Activated B cell treated with CpG ODN at 0.5 μM for 24 hours (primary cell): ENCODE data around the gene IST1. TPM values are rescaled to one million over a fixed set of nuclear protein-coding genes. Genes with fewer than 3 reads are reported as not detected.

Experiments used
- ATAC-seq: fragments of 200-7000 bp; cut with Tn5 transposase; one replicate; pipeline ENCODE4 v1.10.0; 2021; ENCODE audit warnings: low read depth, mild to moderate bottlenecking, moderate library complexity
- CTCF ChIA-PET: fragments of 350-600 bp; sonication (Branson Sonifier 250); formaldehyde crosslinking; loops from one replicate; lab custom pipeline; 2021; ENCODE audit warnings: antibody characterized with exemption; lab: Charles Lee
- POLR2A ChIA-PET: fragments of 350-600 bp; sonication (Branson Sonifier 250); formaldehyde crosslinking; loops from one replicate; lab custom pipeline; 2021; ENCODE audit warnings: antibody characterized with exemption; lab: Charles Lee
- DNase-seq: peaks from one replicate; pipeline ENCODE4 v3.0.0; 2022
- H3K27ac Mint-ChIP-seq: one replicate; pipeline ENCODE4 v1.8.0; 2020; ENCODE audit warnings: mixed read lengths
- H3K27me3 Mint-ChIP-seq: one replicate; pipeline ENCODE4 v1.8.0; 2021; ENCODE audit warnings: mixed read lengths
- H3K36me3 Mint-ChIP-seq: one replicate; pipeline ENCODE4 v1.8.0; 2021; ENCODE audit warnings: low read depth, mixed read lengths
- H3K4me1 Mint-ChIP-seq: one replicate; pipeline ENCODE4 v1.8.0; 2021; ENCODE audit warnings: mixed read lengths
- H3K4me3 Mint-ChIP-seq: one replicate; pipeline ENCODE4 v1.8.0; 2020; ENCODE audit warnings: mild to moderate bottlenecking, mixed read lengths
- H3K9me3 Mint-ChIP-seq: one replicate; pipeline ENCODE4 v1.8.0; 2020; ENCODE audit warnings: mixed read lengths
- intact Hi-C: fragments of 100-400 bp; cut with micrococcal nuclease; formaldehyde crosslinking; loops from one replicate; pipeline ENCODE4 v1.15.1; 2024
- total RNA-seq: library from RNA; stranded (reverse); gene quantifications from 2 replicates; pipeline ENCODE4 v1.2.3, GENCODE V29; 2022
- TF ChIP-seq, protein P1 (sequence below): fragments of 200-600 bp; IDR thresholded peaks from one replicate; pipeline ENCODE4 v1.8.0; 2022; ENCODE audit warnings: antibody characterized with exemption, mild to moderate bottlenecking

The IST1 gene
- total RNA-seq, 1 donor from 2014 or later = 206 TPM

GRCh38 chr16:71848622-71849021 is 46.7 kb upstream of the IST1 start:
- ChIA-PET CTCF (no interaction called here), POLR2A (no interaction called here)
- Mint-ChIP-seq H3K4me3 (no peak overlapping the region), H3K27me3 (no peaks in the 10 kb centered on the region), H3K9me3 (no peaks in the 10 kb centered on the region), H3K27ac (no peak overlapping the region), H3K36me3 (peaks cover 54% of the 10 kb centered on the region), H3K4me1 (peaks cover 50% of the 10 kb centered on the region)
- DNase-seq (no peak), ATAC-seq (no peak)
- TF ChIP-seq, protein P1, sequence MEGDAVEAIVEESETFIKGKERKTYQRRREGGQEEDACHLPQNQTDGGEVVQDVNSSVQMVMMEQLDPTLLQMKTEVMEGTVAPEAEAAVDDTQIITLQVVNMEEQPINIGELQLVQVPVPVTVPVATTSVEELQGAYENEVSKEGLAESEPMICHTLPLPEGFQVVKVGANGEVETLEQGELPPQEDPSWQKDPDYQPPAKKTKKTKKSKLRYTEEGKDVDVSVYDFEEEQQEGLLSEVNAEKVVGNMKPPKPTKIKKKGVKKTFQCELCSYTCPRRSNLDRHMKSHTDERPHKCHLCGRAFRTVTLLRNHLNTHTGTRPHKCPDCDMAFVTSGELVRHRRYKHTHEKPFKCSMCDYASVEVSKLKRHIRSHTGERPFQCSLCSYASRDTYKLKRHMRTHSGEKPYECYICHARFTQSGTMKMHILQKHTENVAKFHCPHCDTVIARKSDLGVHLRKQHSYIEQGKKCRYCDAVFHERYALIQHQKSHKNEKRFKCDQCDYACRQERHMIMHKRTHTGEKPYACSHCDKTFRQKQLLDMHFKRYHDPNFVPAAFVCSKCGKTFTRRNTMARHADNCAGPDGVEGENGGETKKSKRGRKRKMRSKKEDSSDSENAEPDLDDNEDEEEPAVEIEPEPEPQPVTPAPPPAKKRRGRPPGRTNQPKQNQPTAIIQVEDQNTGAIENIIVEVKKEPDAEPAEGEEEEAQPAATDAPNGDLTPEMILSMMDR = no peak
- intact Hi-C loops = loop anchor here (1.0 kb wide), 1 partner anchor 9 kb away; no protein-coding TSS in a partner anchor

- POLR2A ChIA-PET = interaction anchor here (0.6 to 2.4 kb wide), 4 partner anchors 8 to 43 kb away, joined by 3 to 12 read pairs (median 4); partner anchors contain the start of gene AP1G1
- Mint-ChIP-seq H3K36me3 (peaks cover 66% of the 10 kb centered on the region), H3K4me3 (no peak overlapping the region), H3K27me3 (no peaks in the 10 kb centered on the region), H3K9me3 (no peaks in the 10 kb centered on the region), H3K4me1 (peaks cover 56% of the 10 kb centered on the region), H3K27ac (no peak overlapping the region)
- ATAC-seq (no peak), DNase-seq (no peak)
- TF ChIP-seq, protein P1 = no peak
- CTCF ChIA-PET = no interaction called here
- intact Hi-C loops = no loop called here
Measured at GRCh38 chr16:71851746-71852145, 43.6 kb upstream of the IST1 start.

- ChIA-PET CTCF (no interaction called here), POLR2A (interaction anchor here (0.6 to 2.4 kb wide), 7 partner anchors 8 to 52 kb away, joined by 3 to 12 read pairs (median 4); partner anchors contain the start of genes AP1G1 and IST1)
Measured at GRCh38 chr16:71852158-71852557, 43.2 kb upstream of the IST1 start.

GRCh38 chr16:71852561-71852960 is 42.8 kb upstream of the IST1 start:
- CTCF ChIA-PET = no interaction called here
- H3K4me3 Mint-ChIP-seq = no peak overlapping the region

More at GRCh38 chr16:71852158-71852557, 43.2 kb upstream of the IST1 start:
- TF ChIP-seq, protein P1 = no peak
- Mint-ChIP-seq H3K27ac (peak overlapping the region; percentile 84), H3K27me3 (no peaks in the 10 kb centered on the region), H3K4me1 (peaks cover 52% of the 10 kb centered on the region), H3K9me3 (no peaks in the 10 kb centered on the region), H3K36me3 (peaks cover 68% of the 10 kb centered on the region), H3K4me3 (no peak overlapping the region)
- DNase-seq (no peak), ATAC-seq (no peak)
- intact Hi-C loops = no loop called here

GRCh38 chr16:71853413-71853812 is 41.9 kb upstream of the IST1 start:
- ATAC-seq = peak; percentile 81

More at GRCh38 chr16:71852561-71852960, 42.8 kb upstream of the IST1 start:
- DNase-seq = no peak
- intact Hi-C loops = no loop called here
- Mint-ChIP-seq H3K27me3 (no peaks in the 10 kb centered on the region), H3K36me3 (peaks cover 69% of the 10 kb centered on the region), H3K27ac (peak overlapping the region; percentile 84), H3K4me1 (peaks cover 48% of the 10 kb centered on the region), H3K9me3 (no peaks in the 10 kb centered on the region)
- POLR2A ChIA-PET = interaction anchor here (0.6 to 2.4 kb wide), 8 partner anchors 9 to 52 kb away, joined by 3 to 12 read pairs (median 4); partner anchors contain the start of genes AP1G1 and IST1
- TF ChIP-seq, protein P1 = no peak
- no peak for ATAC-seq

More at GRCh38 chr16:71853413-71853812, 41.9 kb upstream of the IST1 start:
- TF ChIP-seq, protein P1 = no peak
- Mint-ChIP-seq H3K9me3 (no peaks in the 10 kb centered on the region), H3K4me3 (peak overlapping the region; percentile 55), H3K27me3 (no peaks in the 10 kb centered on the region), H3K27ac (peak overlapping the region; percentile 84), H3K36me3 (peaks cover 66% of the 10 kb centered on the region), H3K4me1 (peaks cover 43% of the 10 kb centered on the region)
- ChIA-PET CTCF (no interaction called here), POLR2A (interaction anchor here (0.6 to 2.4 kb wide), 5 partner anchors 10 to 1950 kb away, joined by 3 to 12 read pairs (median 4); partner anchors contain the start of genes AP1G1 and IST1)
- intact Hi-C loops = no loop called here
- no peak for DNase-seq
